GM19452 (cell line): ENCODE data around the gene IGSF9B.

ENCODE experiments used
- ATAC-seq: cut with Tn5 transposase; IDR thresholded peaks from one replicate; pipeline ENCODE4 v1.9.1; 2021; ENCODE audit not compliant: unreplicated experiment

The IGSF9B gene

DNA sequence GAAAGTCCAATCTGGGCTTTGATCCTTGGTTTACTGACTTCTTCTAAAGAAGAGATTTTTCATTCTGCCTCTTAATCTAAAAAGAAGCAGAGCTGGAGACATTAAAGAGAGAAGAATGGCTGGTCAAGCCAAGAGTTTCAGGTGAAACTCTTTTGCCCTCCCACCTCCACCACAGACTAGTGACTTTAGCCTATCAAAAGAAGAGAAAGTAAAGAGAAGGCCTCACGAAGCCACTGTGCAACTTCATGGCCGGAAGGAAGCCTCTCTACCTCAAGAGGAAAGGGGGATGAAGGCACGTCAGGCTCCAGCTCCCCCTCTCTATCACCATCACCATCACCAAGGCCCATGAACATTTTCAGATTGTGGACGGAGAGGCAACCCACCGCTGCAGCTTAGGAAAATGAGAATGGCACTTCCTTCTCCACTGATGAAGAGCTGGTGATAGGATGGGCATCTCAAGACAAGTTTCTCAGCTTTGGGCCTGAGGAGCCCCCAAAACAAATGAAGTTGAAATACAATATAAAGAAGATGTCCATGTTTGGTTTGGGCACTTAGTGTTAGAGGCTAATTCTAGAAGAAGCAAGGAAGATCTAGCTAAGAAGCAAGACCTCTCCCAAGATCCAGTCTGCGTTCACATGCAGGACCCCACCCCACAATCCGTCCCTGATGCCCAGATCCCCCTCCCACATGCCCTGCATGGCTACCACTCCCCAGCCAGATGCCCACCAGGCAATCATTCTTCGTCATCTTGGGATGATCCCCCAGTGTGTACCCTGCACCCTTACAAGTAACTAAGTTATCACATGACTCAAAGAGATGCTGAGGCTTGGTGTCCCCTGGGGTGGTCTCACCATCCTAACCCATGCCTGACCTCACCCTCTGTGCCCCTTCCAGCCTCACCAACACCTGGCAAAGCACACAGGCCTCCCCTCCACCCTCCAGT is 52.6 kb downstream of the IGSF9B start:
- ATAC-seq, result no peak

DNA sequence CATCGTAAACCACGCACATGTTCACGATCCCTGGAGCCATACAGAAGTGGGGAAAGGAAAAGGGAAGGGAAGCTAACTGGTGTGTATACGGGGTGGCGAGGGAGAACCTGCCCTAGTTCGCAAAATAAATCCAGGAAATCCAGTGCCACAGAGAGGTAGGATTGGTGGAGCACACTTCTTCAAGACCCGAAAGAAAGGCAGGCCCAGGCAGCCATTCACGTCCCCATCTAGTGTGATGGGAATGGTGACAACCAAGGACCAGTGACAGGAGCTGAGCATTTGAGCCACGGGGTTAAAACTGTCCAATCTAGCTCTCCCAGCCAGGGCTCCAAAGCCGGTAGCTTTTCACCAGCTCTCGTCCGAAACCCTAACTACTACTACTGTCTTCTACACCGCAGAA is 53.7 kb downstream of the IGSF9B start:
- ATAC-seq, result no peak

GRCh38 chr11:133902506-133902905 is 54.3 kb downstream of the IGSF9B start:
- no peak for ATAC-seq

GRCh38 chr11:133901999-133902398 is 54.8 kb downstream of the IGSF9B start:
- no peak for ATAC-seq

DNA sequence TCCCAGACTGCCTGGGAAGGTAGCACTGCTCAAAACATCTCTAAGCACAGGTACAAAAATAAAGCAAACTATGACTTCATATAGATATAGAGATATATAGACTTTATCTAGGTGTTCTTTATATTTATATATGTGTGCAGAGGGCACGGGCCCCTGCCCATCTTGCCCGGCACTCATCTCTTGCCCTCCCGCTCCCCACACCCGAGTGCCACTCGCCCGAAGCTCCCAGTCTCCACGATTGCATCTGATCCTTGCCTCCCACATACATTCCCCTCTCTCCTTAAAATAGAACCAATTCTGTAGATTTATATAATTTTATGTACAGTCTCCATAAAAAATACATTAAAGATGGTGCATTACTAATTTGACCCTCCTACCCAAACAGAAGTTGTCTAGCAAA is 55.5 kb downstream of the IGSF9B start:
- no peak for ATAC-seq

GRCh38 chr11:133900176-133901105 is 56.3 kb downstream of the IGSF9B start:
- no peak for ATAC-seq

GRCh38 chr11:133898770-133899115 is 58.0 kb downstream of the IGSF9B start:
- no peak for ATAC-seq

- no peak for ATAC-seq
These were observed 58.6 kb downstream of the IGSF9B start for GRCh38 chr11:133898031-133898769.

GRCh38 chr11:133897331-133897650 is 59.5 kb downstream of the IGSF9B start:
- no peak for ATAC-seq

- no peak for ATAC-seq
These were observed 60.0 kb downstream of the IGSF9B start for GRCh38 chr11:133896642-133897330.

GRCh38 chr11:133896028-133896427 is 60.7 kb downstream of the IGSF9B start:
- peak; percentile 49 for ATAC-seq

GRCh38 chr11:133895551-133895950 is 61.2 kb downstream of the IGSF9B start:
- ATAC-seq, result no peak

DNA sequence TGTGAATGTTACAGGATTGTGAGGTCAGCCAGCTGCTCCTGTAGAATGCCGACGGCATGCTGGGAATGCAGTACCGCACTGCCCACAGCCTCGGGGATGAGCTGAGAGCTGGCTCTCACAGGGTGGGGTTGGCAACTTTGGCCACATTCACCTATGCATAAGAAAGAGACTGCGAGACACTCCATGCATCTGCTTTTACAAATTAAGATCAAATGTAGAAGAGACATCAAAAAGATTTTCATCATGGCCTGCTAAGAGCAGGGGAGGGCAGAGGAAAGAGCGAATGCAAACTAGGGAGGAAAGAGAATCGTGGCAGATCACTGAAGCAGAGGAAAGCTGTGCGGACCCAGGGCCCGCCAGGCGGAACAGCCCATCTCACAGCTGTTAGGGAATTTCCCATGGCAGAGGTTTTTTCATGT is 61.7 kb downstream of the IGSF9B start:
- peak; percentile 50 for ATAC-seq

- ATAC-seq, result no peak
These were observed 63.4 kb downstream of the IGSF9B start for GRCh38 chr11:133893381-133893780.

GRCh38 chr11:133892584-133893380 is 64.0 kb downstream of the IGSF9B start:
- ATAC-seq, result no peak

DNA sequence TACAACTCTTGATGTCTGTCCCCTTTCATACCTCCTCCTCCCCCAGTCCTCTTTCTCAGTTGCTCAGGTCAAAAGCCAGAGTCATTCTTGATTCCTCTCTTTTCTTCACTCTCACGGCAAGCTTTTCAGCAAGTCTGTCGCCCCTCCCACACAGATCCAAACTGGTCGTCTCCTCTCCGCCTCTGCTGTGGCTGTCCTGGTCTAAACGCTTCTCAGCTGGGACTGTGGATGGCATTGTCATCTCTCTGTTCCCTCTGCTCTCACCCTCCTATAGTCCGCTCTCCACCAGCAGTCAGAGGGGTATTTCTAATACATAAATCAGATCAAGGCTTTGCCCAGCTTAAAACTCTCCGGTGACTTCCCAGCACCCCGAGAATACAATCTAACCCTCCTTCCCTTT is 64.6 kb downstream of the IGSF9B start:
- ATAC-seq, result no peak

GRCh38 chr11:133889893-133890292 is 66.9 kb downstream of the IGSF9B start:
- no peak for ATAC-seq

DNA sequence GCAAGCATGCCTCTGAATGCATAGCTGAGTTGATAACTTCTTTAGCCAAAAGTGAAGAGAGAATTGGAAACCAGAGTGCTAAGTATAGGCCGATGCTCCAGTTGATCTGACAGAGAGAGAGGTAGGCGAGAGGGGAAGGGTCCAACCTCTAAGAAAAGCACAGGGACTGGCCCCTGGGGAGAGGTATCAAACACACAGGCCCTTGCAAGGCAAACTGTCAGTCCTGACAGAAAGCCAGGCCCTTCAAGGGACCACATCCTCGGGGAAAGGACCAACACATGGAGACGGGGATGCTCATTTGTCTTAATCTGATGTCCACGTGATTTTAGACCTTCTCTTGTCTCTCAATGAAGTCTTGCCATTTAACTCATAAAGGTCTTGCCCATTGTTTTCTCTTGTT is 67.6 kb downstream of the IGSF9B start:
- ATAC-seq, result no peak

DNA sequence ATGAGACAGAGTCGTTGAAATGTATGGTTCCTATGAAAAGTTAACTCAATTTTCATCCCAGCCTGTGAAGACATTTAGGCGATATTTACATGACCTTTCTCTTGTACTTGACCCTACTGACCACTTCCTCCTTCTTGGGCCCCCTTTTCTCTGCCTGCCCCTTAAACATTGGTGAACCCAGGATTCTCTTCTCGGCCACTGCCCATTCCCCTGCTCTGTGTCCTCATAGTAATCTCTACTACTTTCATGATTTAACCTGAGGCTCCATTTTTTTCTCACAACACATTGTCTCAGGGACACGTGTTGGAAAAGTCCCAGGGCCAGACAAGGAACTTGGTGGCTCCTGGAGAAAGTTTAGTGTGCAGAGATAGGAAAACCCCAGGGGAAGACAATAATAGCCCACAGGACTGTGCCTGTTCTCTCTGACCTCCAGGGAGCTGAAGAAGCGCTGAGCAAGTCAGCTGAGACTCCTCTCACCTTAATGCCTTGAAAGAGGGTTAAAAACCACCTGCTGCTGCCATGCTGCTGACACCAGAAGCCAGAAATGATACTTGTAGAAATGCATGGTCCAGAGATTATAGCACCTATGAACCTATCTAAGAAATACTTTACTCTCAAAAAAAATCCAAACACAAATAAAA is 69.0 kb downstream of the IGSF9B start:
- ATAC-seq, result no peak
